ENCODE data around the gene ST6GALNAC6. TPM values are rescaled to one million over a fixed set of nuclear protein-coding genes. Genes with fewer than 3 reads are reported as not detected.
A peak's percentile ranks its signal among the peaks of the same experiment; 100 is the strongest.
"Not testable (repeated sequence)": the region's sequence is repeated elsewhere in the genome, so short reads cannot be mapped to it uniquely, and the experiment has no call there.

The ST6GALNAC6 gene
- polyA plus RNA-seq, 1 experiment = 40.6 TPM

- H3K4me3 ChIP-seq (ENCODE audit: low read depth, low read length) = peak overlapping the region; percentile 20
- no peaks in the 10 kb centered on the region for H3K9me3 ChIP-seq (ENCODE audit: control insufficient read depth, insufficient read depth, low read length)
- CTCF ChIA-PET = interaction anchor here (0.6 to 1.1 kb wide), 3 partner anchors 14 to 116 kb away, joined by 3 to 4 read pairs (median 3); no protein-coding TSS in a partner anchor
- DNase-seq (ENCODE audit: low read depth, low spot score) = peak; percentile 65
- H3K27me3 ChIP-seq (ENCODE audit: control insufficient read depth, insufficient read depth, low read length) = no peaks in the 10 kb centered on the region
- TF ChIP-seq, protein P1, sequence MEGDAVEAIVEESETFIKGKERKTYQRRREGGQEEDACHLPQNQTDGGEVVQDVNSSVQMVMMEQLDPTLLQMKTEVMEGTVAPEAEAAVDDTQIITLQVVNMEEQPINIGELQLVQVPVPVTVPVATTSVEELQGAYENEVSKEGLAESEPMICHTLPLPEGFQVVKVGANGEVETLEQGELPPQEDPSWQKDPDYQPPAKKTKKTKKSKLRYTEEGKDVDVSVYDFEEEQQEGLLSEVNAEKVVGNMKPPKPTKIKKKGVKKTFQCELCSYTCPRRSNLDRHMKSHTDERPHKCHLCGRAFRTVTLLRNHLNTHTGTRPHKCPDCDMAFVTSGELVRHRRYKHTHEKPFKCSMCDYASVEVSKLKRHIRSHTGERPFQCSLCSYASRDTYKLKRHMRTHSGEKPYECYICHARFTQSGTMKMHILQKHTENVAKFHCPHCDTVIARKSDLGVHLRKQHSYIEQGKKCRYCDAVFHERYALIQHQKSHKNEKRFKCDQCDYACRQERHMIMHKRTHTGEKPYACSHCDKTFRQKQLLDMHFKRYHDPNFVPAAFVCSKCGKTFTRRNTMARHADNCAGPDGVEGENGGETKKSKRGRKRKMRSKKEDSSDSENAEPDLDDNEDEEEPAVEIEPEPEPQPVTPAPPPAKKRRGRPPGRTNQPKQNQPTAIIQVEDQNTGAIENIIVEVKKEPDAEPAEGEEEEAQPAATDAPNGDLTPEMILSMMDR (IDR thresholded peaks at IDR 0.05; ENCODE audit: low read depth, low read length) = no peak
- POLR2A ChIA-PET = interaction anchor here (0.5 to 1.8 kb wide), 3 partner anchors 14 to 26 kb away, joined by 5 to 10 read pairs (median 6); partner anchors contain the start of gene ENG
- H3K27ac ChIP-seq (ENCODE audit: low read depth, low read length) = peak overlapping the region; percentile 92
These were observed 60.9 kb downstream of the ST6GALNAC6 start for GRCh38 chr9:127838375-127839078.

DNA sequence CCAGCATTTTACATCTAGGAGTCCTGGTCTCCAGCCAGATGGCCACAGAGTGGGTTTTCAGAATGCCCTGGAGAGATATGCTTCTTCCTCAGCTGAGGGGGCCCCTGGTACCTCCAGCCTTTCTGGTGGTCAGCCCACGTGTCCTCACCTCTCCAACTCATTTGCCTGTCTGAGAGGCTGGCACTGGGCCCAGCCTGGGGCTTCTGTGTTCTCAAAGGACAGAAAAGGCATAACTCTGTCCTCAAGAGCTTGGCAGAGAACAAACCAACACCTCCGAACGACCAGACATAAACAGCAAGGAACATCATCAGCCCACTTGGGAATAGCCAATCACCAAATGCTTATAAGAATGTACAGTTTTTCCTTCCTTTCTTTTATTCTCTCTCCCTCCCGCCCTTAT, 62.1 kb downstream of the ST6GALNAC6 start:
- DNase-seq (ENCODE audit: low read depth, low spot score) = no peak
- TF ChIP-seq, protein P1 (IDR thresholded peaks at IDR 0.05; ENCODE audit: low read depth, low read length) = no peak
- ChIA-PET POLR2A (interaction anchor here (0.6 to 1.8 kb wide), 3 partner anchors 8 to 19 kb away, joined by 3 to 10 read pairs (median 4); partner anchors contain the start of gene ENG), CTCF (interaction anchor here (0.6 to 1.1 kb wide), 3 partner anchors 13 to 52 kb away, joined by 3 to 5 read pairs (median 4); partner anchors contain the start of gene CDK9)
- H3K27ac ChIP-seq (ENCODE audit: low read depth, low read length) = peak overlapping the region; percentile 75
- no peak overlapping the region for H3K4me3 ChIP-seq (ENCODE audit: low read depth, low read length)
- no peaks in the 10 kb centered on the region for H3K9me3 ChIP-seq (ENCODE audit: control insufficient read depth, insufficient read depth, low read length)
- no peaks in the 10 kb centered on the region for H3K27me3 ChIP-seq (ENCODE audit: control insufficient read depth, insufficient read depth, low read length)

- DNase-seq (ENCODE audit: low read depth, low spot score); H3K4me3 ChIP-seq (ENCODE audit: low read depth, low read length); H3K27me3 ChIP-seq (ENCODE audit: control insufficient read depth, insufficient read depth, low read length); H3K9me3 ChIP-seq (ENCODE audit: control insufficient read depth, insufficient read depth, low read length): not testable (repeated sequence)
- ChIA-PET CTCF (interaction anchor here (0.6 to 1.4 kb wide), 3 partner anchors 33 to 52 kb away, joined by 3 to 5 read pairs (median 3); partner anchors contain the start of gene CDK9), POLR2A (interaction anchor here (0.6 to 1.3 kb wide), 2 partner anchors 17 to 18 kb away, joined by 3 to 9 read pairs; partner anchors contain the start of gene ENG)
- H3K27ac ChIP-seq (ENCODE audit: low read depth, low read length) = peak overlapping the region; percentile 91
These were observed 62.8 kb downstream of the ST6GALNAC6 start for GRCh38 chr9:127836561-127836960.

GRCh38 chr9:127835991-127836516, 63.3 kb downstream of the ST6GALNAC6 start:
- TF ChIP-seq, protein P1 (IDR thresholded peaks at IDR 0.05; ENCODE audit: low read depth, low read length) = no peak
- peak; percentile 36 for DNase-seq (ENCODE audit: low read depth, low spot score)
- H3K27ac ChIP-seq (ENCODE audit: low read depth, low read length) = peak overlapping the region; percentile 91
- ChIA-PET CTCF (interaction anchor here (1.4 kb wide), 1 partner anchor 51 kb away, joined by 3 read pairs; no protein-coding TSS in a partner anchor), POLR2A (interaction anchor here (0.6 to 1.3 kb wide), 3 partner anchors 11 to 18 kb away, joined by 3 to 9 read pairs (median 3); partner anchors contain the start of gene ENG)
- 0 out of 2 replicates have a peak overlapping the region, but pooled peaks have one; percentile 7 for H3K4me3 ChIP-seq (ENCODE audit: low read depth, low read length)
- H3K9me3 ChIP-seq (ENCODE audit: control insufficient read depth, insufficient read depth, low read length) = no peaks in the 10 kb centered on the region
- no peaks in the 10 kb centered on the region for H3K27me3 ChIP-seq (ENCODE audit: control insufficient read depth, insufficient read depth, low read length)

Small RNA genes lying within 50 kb of the gene (small RNA-seq; reads per million reads assigned to genes)
- gene MIR4672 (ENCODE audit: insufficient read length, low read depth) (2.2 reads per million), gene RNA5SP296 (ENCODE audit: insufficient read length, low read depth) (not detected)

Other genes starting within 250 kb of the ST6GALNAC6 start
- gene CFAP157, start 192.6 kb downstream of the ST6GALNAC6 start, polyA plus RNA-seq (2011; rRNA removed) = 0.14 TPM in 1 of 2 replicates, not detected in the other
- gene PTRH1, start 183.9 kb downstream of the ST6GALNAC6 start, polyA plus RNA-seq (2011; rRNA removed) = 5.2 and 6.1 TPM in 2 replicates
- gene TTC16, start 183.5 kb downstream of the ST6GALNAC6 start, polyA plus RNA-seq (2011; rRNA removed) = not detected in 2 replicates
- 4.9 and 5.8 TPM in 2 replicates for gene TOR2A, start 164.3 kb downstream of the ST6GALNAC6 start, polyA plus RNA-seq (2011; rRNA removed)
- not detected in 2 replicates for gene SH2D3C, start 120.9 kb downstream of the ST6GALNAC6 start, polyA plus RNA-seq (2011; rRNA removed)
- gene CDK9, start 113.6 kb downstream of the ST6GALNAC6 start, polyA plus RNA-seq (2011; rRNA removed) = 38.2 and 45.9 TPM in 2 replicates
- gene FPGS, start 96.7 kb downstream of the ST6GALNAC6 start, polyA plus RNA-seq (2011; rRNA removed) = 24.8 and 34.6 TPM in 2 replicates
- 17.2 and 34.2 TPM in 2 replicates for gene ENG, start 44.9 kb downstream of the ST6GALNAC6 start, polyA plus RNA-seq (2011; rRNA removed)
- 75.9 and 93.9 TPM in 2 replicates for gene AK1, start 21.9 kb downstream of the ST6GALNAC6 start, polyA plus RNA-seq (2011; rRNA removed)
- 15.0 and 24.3 TPM in 2 replicates for gene ST6GALNAC4, start 17.4 kb upstream of the ST6GALNAC6 start, polyA plus RNA-seq (2011; rRNA removed)
- gene PIP5KL1, start 31.2 kb upstream of the ST6GALNAC6 start, polyA plus RNA-seq (2011; rRNA removed) = 1.2 TPM in 2 replicates
- 25.3 and 30.9 TPM in 2 replicates for gene DPM2, start 38.3 kb upstream of the ST6GALNAC6 start, polyA plus RNA-seq (2011; rRNA removed)
- 8.3 and 8.6 TPM in 2 replicates for gene EEIG1, start 81.4 kb upstream of the ST6GALNAC6 start, polyA plus RNA-seq (2011; rRNA removed)
- gene NAIF1, start 167.7 kb upstream of the ST6GALNAC6 start, polyA plus RNA-seq (2011; rRNA removed) = 7.5 and 8.9 TPM in 2 replicates
- gene SLC25A25, start 168.6 kb upstream of the ST6GALNAC6 start, polyA plus RNA-seq (2011; rRNA removed) = 12.0 and 12.6 TPM in 2 replicates
- gene PTGES2, start 228.1 kb upstream of the ST6GALNAC6 start, polyA plus RNA-seq (2011; rRNA removed) = 56.3 and 75.2 TPM in 2 replicates
- gene LCN2, start 249.8 kb upstream of the ST6GALNAC6 start, polyA plus RNA-seq (2011; rRNA removed) = not detected in 2 replicates